Bronchial epithelial cell (primary cell): ENCODE data around the gene CDR2L. TPM values are rescaled to one million over a fixed set of nuclear protein-coding genes. Genes with fewer than 3 reads are reported as not detected.
"Not testable (repeated sequence)": the region's sequence is repeated elsewhere in the genome, so short reads cannot be mapped to it uniquely, and the experiment has no call there.

Experiments
- DNase-seq: peaks from one replicate; pipeline ENCODE4 v3.0.0-alpha.2; 2010; ENCODE audit warnings: low read depth
- FAIRE-seq: peaks from 2 replicates; lab custom pipeline; 2011; peaks lifted over from hg19 to GRCh38; lab: Jason Lieb, UNC
- H3K27me3 ChIP-seq: 2 replicates; pipeline ENCODE4 v1.5.1; 2011; ENCODE audit warnings: low read length; ENCODE audit not compliant: control insufficient read depth, insufficient read depth
- H3K36me3 ChIP-seq: 2 replicates; pipeline ENCODE4 v1.5.1; 2011; ENCODE audit warnings: low read length; ENCODE audit not compliant: control insufficient read depth, insufficient read depth
- H3K4me3 ChIP-seq: 2 replicates; pipeline ENCODE4 v1.5.1; 2011; ENCODE audit warnings: mild to moderate bottlenecking, low read depth, low read length, control low read depth
- CTCF ChIP-seq: IDR thresholded peaks from 2 replicates; pipeline ENCODE4 v1.5.1; 2011; ENCODE audit warnings: mild to moderate bottlenecking, moderate library complexity, low read length, control low read depth, inconsistent platforms; ENCODE audit not compliant: insufficient read depth, severe bottlenecking
- total RNA-seq: library from RNA; depleted of rRNA; stranded (reverse); fragments of >200 nt; gene quantifications from 2 replicates; pipeline ENCODE4 v1.2.1, GENCODE V29; 2014

The CDR2L gene
- total RNA-seq, 1 donor from 2014 or later, result 6.1 TPM

DNA sequence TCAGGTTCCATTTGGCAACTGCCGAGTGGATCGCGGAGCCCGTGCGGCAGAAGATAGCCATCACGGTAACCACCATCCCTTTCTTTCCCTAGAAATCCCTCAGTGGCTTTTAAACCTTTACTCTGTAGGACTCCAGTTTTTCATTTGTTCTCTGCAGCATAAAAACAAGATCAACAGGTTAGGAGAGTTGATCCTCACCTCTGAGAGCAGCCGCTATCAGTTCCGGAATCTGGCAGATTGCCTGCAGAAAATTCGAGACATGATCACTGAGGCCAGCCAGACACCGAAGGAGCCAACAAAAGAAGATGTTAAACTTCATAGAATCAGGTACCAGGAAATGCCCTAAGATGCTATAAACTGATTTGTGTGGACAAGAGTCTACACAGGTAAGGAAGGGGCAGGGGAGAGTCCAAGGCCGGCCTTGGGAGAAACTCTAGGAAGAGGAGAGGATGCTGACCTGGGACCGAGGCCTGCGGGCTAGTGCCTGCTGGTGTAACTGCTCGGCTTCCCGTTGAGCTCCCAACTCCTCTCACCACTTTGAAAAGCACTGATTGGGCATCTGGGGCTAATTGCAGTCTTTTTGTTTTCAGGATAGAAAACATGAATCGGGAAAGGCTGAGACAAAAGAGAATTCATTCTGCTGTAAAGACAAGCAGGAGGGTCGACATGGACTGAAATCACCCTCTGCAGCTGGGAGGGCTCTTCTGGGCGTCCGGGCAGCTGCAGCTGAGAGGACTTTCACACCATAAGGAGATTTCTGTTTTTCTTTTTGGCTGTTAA is 33.1 kb downstream of the CDR2L start:
- Histone ChIP-seq H3K36me3 (peaks cover 13% of the 10 kb centered on the region), H3K4me3 (no peak overlapping the region), H3K27me3 (no peaks in the 10 kb centered on the region)
- DNase-seq (no peak), FAIRE-seq (no peak)
- no peak for TF ChIP-seq CTCF

- TF ChIP-seq CTCF, result no peak
- no peak for FAIRE-seq
- no peak overlapping the region for H3K4me3 ChIP-seq
- H3K27me3 ChIP-seq, result no peaks in the 10 kb centered on the region
- H3K36me3 ChIP-seq, result peaks cover 8% of the 10 kb centered on the region
- no peak for DNase-seq
Measured at GRCh38 chr17:75024686-75025397, 37.4 kb downstream of the CDR2L start.

- not testable (repeated sequence) for H3K36me3 ChIP-seq, FAIRE-seq, H3K4me3 ChIP-seq, H3K27me3 ChIP-seq, DNase-seq
Measured at GRCh38 chr17:75025398-75025734, 37.9 kb downstream of the CDR2L start.

DNA sequence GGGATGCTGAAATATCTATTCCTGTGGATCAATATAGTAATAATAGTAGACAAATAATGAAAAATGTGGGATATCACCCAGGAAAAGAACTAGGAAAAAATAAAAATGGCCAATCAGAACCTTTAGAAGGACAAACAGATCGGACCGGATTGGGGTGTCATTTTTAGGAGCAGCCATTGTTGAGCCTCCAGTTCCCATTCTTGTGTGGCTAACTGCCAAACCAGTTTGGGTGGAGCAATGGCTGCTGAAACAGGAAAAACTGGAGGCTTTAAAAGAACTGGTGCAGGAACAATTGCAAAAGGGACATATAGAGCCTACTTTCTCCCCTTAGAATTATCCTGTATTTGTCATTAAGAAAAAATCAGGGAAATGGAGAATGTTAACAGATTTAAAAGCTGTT is 39.2 kb downstream of the CDR2L start:
- not testable (repeated sequence) for H3K36me3 ChIP-seq, H3K4me3 ChIP-seq, H3K27me3 ChIP-seq, FAIRE-seq
- peak; percentile 23 for DNase-seq

- no peak for TF ChIP-seq CTCF
- no peak overlapping the region for H3K4me3 ChIP-seq
- no peaks in the 10 kb centered on the region for H3K27me3 ChIP-seq
- FAIRE-seq (no peak), DNase-seq (no peak)
- H3K36me3 ChIP-seq, result no peaks in the 10 kb centered on the region
Measured at GRCh38 chr17:75030161-75030560, 42.7 kb downstream of the CDR2L start.

DNA sequence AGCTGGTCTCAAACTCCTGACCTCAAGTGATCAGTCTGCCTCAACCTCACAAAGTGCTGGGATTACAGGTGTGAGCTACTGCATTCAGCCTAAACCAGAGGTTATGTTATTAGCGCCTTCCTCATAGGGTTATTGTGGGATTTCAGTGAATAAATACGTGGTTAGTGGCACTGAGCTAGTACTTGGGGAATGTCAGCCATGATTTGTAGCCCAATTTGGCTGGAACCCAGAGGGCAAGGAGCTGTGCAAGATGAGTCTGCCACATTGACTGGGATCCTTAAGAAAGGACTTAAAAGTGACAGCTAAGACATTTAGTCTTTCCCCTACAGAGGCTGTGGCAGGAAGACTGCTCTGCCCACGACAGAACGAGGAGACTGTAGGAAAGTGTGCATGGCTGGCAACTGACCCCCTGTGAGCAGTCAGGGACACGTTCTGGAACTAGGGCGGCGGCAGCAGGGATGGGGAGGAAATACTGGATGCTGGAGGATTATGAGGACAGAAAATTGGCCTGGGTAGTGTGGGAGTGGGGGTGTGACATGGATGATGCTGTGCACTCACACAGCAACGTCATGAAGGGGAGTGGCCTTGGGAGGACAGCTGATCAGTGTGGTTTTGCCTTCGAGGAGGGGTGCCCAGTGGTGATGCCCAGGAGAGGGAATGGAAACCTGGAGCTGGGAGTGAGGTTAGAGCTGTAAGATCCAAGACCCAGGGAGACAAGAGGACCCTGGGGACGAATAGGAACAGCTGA is 44.7 kb downstream of the CDR2L start:
- Histone ChIP-seq H3K36me3 (no peaks in the 10 kb centered on the region), H3K27me3 (no peaks in the 10 kb centered on the region), H3K4me3 (no peak overlapping the region)
- FAIRE-seq (no peak), DNase-seq (peak; percentile 64)
- TF ChIP-seq CTCF, result no peak
